C4-2B (cell line): ENCODE data around the gene CHAC1.

ENCODE experiments used
- H3K27ac ChIP-seq: fragments of 450-650 bp; 2 replicates; pipeline ENCODE4 v1.5.1; 2017
- CTCF ChIP-seq: fragments of 450-650 bp; conservative IDR thresholded peaks from 2 replicates; pipeline ENCODE4 v1.5.1; 2017; ENCODE audit warnings: mild to moderate bottlenecking
- ZFX ChIP-seq: fragments of 450-650 bp; IDR thresholded peaks from 2 replicates; pipeline ENCODE4 v1.6.1; 2017

The CHAC1 gene

GRCh38 chr15:40963201-40963600, 9.9 kb downstream of the CHAC1 start:
- H3K27ac ChIP-seq = no peak overlapping the region
- TF ChIP-seq CTCF (no peak), ZFX (no peak)

- TF ChIP-seq ZFX (no peak), CTCF (no peak)
- H3K27ac ChIP-seq = no peak overlapping the region
Observed at GRCh38 chr15:40964006-40964405, 10.7 kb downstream of the CHAC1 start.

- no peak overlapping the region for H3K27ac ChIP-seq
Observed at GRCh38 chr15:40964634-40965033, 11.4 kb downstream of the CHAC1 start.

GRCh38 chr15:40968290-40969085, 15.2 kb downstream of the CHAC1 start:
- H3K27ac ChIP-seq = no peak overlapping the region
- TF ChIP-seq CTCF (no peak), ZFX (no peak)

More at GRCh38 chr15:40964634-40965033, 11.4 kb downstream of the CHAC1 start:
- TF ChIP-seq CTCF = no peak
- TF ChIP-seq ZFX = no peak

GRCh38 chr15:40969363-40969762, 16.1 kb downstream of the CHAC1 start:
- no peak for TF ChIP-seq CTCF
- no peak for TF ChIP-seq ZFX
- H3K27ac ChIP-seq = no peak overlapping the region

GRCh38 chr15:40974879-40975278, 21.6 kb downstream of the CHAC1 start:
- TF ChIP-seq ZFX = no peak
- H3K27ac ChIP-seq = no peak overlapping the region

- TF ChIP-seq CTCF (no peak), ZFX (no peak)
- H3K27ac ChIP-seq = no peak overlapping the region
Observed at GRCh38 chr15:40976819-40977218, 23.5 kb downstream of the CHAC1 start.

- H3K27ac ChIP-seq = no peak overlapping the region
- TF ChIP-seq CTCF (no peak), ZFX (no peak)
Observed at GRCh38 chr15:40978141-40978540, 24.9 kb downstream of the CHAC1 start.
